ENCODE data around the gene SLC39A7.

Gene SLC39A7

DNA sequence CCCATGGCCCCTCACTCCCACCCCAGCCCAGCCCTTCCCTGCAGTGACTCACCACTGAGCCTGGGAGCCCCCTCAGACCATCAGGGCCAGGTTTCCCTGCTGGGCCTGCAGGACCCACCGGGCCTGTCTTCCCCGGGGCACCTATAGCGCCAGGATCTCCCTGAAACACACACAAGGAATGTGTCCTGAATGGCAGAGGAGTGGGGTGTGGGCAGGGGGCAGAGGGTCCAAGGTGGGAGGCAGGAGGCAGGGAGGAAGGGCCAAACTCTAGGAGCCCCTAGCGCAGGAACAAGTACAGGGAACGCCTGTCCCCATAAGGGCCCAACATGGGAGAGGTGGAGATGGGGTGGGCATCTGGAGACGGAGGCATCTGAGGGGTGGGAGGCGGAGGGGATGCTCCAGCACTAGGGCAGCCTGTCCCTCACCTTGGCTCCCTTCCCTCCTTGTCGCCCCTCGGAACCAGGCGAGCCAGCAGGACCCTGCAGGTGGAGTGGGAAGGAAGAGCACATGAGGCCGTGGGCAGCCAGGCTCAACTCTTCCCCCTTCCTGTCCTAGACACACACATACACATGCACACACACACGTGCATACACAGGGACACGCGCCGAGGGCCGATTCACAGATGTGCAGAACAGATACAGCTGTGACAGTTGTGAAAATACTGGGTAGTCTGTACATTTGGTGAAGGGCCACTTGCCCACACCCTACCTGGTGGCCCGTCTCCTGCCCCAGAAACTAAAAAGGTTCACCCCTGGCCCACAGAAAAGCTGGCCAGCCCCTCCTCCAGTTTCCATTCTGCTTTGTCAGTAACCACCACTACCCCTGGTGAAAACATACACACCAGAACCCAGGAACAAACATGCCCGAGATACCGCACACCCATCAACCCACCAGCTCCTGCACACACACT is 33.0 kb upstream of the SLC39A7 start:
- H3K27me3 Mint-ChIP-seq, result no peaks in the 10 kb centered on the region
- H3K4me3 Mint-ChIP-seq, result no peak overlapping the region
- H3K27ac Mint-ChIP-seq, result no peak overlapping the region
- H3K9me3 Mint-ChIP-seq, result no peaks in the 10 kb centered on the region
- H3K4me1 Mint-ChIP-seq, result no peaks in the 10 kb centered on the region
- no peaks in the 10 kb centered on the region for H3K36me3 Mint-ChIP-seq

DNA sequence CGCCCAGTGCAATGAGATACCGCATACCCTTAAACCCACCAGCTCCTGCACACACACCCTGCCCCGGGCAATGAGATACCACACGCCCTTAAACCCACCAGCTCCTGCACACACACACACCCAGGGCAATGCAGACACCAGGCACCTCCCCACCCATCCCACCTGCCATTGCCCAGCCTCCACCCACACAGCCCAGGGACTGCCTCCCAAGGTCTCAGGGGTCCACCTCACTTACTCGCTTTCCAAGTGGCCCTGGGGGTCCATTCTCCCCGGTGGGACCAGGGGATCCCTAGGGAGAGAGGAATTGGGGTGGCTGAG is 32.4 kb upstream of the SLC39A7 start:
- no peak overlapping the region for H3K4me3 Mint-ChIP-seq
- no peak overlapping the region for H3K27ac Mint-ChIP-seq
- no peaks in the 10 kb centered on the region for H3K9me3 Mint-ChIP-seq
- no peaks in the 10 kb centered on the region for H3K4me1 Mint-ChIP-seq
- H3K36me3 Mint-ChIP-seq, result no peaks in the 10 kb centered on the region
- H3K27me3 Mint-ChIP-seq, result no peaks in the 10 kb centered on the region

- Mint-ChIP-seq H3K36me3 (no peaks in the 10 kb centered on the region), H3K4me1 (no peaks in the 10 kb centered on the region), H3K27me3 (no peaks in the 10 kb centered on the region), H3K27ac (no peak overlapping the region), H3K9me3 (no peaks in the 10 kb centered on the region), H3K4me3 (no peak overlapping the region)
These were observed 32.0 kb upstream of the SLC39A7 start for GRCh38 chr6:33168639-33169038.

DNA sequence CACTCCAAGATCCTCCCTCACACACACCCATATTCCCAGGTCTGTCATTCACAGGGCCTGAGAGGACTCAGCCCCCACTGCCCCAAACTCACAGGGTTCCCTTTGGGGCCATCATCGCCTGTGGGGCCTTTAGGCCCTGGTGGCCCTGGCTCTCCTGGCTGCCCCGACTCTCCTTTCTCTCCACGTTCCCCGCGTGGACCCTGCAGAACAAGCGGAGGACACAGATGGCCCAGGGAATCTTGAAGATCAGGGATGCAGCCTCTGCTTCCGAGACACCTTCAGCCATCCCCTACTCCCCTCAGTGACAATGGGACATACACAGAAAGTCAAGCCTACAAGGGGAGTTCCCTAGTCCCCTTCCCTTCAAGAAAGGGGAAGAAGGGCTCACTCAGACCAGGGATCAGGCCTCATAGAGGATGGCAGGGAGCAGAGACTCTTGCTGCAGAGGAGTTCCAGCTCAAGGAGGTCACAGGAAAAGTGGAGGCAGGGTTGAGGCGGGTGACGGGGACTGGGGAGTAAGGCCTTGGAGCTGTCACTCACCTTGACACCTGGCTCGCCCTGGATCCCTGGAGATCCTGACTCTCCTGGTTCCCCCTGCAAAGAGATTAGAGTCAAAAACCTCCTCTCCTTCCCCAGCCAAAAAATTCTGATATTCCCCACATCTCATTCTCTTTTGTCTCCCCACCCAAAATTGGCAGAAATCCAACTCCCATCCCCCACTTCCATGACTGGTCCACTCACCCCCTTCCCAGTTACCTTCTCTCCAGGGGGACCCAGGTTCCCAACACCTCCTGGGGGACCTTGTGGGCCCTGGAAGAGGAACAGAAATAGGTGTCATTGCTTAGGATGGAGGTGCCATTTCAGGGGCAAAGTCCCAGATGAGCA is 31.1 kb upstream of the SLC39A7 start:
- Mint-ChIP-seq H3K4me3 (no peak overlapping the region), H3K4me1 (no peaks in the 10 kb centered on the region), H3K27me3 (no peaks in the 10 kb centered on the region), H3K9me3 (no peaks in the 10 kb centered on the region), H3K36me3 (no peaks in the 10 kb centered on the region), H3K27ac (no peak overlapping the region)

DNA sequence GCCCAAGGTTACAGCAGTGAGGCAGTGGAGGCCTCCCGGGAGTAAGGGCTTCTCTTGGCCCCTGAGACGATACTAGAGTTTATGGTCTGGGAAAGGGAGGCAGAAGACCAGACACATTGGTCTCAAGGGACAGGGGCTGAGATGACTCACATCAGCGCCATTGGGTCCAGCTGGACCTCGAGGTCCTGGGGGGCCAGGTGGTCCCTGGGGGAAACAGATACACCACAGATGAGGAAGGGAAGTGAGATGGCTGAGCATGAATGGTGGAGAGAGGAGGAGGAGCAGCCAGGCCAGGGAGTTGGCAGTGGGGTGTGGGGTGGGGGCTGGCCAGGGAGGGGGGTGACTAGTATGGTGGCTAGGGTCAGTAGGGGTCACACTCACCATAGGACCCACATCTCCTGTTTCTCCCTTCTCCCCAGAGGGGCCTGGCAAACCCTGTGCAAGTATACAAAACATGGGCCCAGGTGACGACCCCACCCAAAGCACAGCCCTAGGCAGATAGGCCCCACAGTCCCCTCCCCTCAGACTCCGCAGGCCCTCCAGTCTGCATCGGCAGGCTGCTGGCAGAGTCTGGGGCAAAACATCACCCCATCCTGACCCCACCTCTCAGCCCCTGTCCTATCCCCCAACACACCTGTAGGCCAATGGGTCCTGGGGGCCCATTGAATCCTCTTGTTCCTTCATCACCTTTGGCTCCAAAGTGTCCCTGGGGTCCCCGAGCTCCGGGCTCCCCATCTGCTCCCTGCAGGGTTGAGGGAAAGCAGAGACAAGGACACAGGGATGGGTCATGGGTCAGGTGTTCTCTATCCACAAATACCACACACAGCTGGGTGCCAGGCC is 30.3 kb upstream of the SLC39A7 start:
- H3K36me3 Mint-ChIP-seq, result no peaks in the 10 kb centered on the region
- H3K4me3 Mint-ChIP-seq, result no peak overlapping the region
- no peaks in the 10 kb centered on the region for H3K9me3 Mint-ChIP-seq
- H3K4me1 Mint-ChIP-seq, result no peaks in the 10 kb centered on the region
- no peak overlapping the region for H3K27ac Mint-ChIP-seq
- no peaks in the 10 kb centered on the region for H3K27me3 Mint-ChIP-seq

DNA sequence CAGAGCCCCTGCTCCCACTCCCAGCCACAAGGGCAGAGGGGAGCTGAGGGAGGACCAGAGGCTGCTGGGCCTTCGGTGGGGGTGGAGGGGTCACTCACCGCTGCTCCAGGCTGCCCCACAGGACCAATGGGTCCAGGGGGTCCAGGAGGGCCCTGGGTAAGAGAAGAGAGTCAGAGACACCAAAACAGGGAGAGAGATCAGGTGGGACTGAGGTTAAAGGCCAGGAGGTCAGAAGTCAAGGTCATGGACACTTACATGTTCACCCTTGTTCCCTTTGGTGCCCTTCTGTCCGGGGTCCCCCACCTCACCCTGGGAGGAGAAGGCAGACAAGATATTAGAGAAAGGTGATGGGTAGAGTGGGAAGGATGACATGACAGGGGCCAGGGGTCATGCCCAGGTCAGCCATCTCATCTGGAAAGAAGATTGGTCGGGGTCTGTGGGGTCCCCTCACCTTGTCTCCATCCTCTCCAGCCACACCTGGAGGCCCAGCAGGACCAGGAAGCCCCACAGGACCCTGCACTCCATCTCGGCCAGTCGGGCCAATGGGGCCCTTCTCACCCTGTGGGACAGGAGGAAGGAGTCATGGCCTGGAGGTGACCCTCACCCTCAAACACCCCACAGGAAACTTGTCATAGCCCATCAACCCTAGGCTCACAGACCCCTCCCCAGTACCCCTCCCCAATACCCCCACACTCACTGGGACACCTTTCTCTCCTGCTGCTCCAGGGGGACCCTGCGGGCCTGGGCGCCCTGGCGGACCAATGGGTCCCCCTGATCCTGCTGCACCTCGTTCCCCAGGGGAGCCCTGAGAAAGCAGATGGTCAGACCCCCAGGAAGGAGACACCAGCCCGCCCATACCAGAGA is 29.4 kb upstream of the SLC39A7 start:
- no peak overlapping the region for H3K27ac Mint-ChIP-seq
- H3K36me3 Mint-ChIP-seq, result no peaks in the 10 kb centered on the region
- no peak overlapping the region for H3K4me3 Mint-ChIP-seq
- H3K9me3 Mint-ChIP-seq, result no peaks in the 10 kb centered on the region
- no peaks in the 10 kb centered on the region for H3K27me3 Mint-ChIP-seq
- no peaks in the 10 kb centered on the region for H3K4me1 Mint-ChIP-seq

DNA sequence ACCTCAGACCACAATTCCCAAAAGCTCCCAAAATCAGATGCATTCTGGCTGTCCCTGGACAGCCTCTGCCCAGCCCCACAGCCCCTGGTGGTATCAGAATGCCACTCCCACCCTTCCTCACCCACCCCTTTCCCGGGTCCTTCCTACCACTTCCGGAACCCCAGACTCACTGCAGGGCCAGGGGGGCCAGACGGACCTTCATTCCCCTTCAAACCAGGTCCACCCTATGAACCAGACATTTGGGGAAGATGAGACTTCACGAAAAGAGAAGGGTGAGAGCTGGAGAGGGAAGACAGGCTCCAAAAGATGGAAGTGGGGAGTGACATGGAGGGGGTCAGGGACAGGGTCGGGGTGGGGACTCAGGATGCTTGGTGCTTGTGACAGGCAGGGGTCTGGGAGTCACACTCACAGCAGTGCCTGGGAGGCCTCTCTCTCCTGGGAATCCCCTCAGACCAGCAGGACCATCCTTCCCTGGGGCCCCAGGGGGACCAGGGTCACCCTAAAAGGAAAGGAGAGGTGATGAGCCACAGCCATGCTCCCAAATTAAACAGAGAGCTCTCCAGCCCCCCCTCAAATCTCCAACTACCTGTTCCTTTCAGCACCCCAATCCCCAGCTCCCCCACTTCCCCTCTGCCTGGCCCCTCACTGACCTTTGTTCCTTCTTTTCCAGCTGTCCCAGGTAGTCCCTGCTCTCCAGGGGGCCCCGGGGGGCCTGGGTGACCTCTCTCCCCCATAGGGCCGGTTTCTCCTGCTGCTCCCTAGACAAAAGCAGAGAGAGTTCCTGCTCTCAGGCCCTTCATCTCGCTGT is 28.6 kb upstream of the SLC39A7 start:
- Mint-ChIP-seq H3K4me3 (no peak overlapping the region), H3K36me3 (peaks cover 2% of the 10 kb centered on the region), H3K27me3 (no peaks in the 10 kb centered on the region), H3K27ac (no peak overlapping the region), H3K9me3 (no peaks in the 10 kb centered on the region), H3K4me1 (no peaks in the 10 kb centered on the region)

DNA sequence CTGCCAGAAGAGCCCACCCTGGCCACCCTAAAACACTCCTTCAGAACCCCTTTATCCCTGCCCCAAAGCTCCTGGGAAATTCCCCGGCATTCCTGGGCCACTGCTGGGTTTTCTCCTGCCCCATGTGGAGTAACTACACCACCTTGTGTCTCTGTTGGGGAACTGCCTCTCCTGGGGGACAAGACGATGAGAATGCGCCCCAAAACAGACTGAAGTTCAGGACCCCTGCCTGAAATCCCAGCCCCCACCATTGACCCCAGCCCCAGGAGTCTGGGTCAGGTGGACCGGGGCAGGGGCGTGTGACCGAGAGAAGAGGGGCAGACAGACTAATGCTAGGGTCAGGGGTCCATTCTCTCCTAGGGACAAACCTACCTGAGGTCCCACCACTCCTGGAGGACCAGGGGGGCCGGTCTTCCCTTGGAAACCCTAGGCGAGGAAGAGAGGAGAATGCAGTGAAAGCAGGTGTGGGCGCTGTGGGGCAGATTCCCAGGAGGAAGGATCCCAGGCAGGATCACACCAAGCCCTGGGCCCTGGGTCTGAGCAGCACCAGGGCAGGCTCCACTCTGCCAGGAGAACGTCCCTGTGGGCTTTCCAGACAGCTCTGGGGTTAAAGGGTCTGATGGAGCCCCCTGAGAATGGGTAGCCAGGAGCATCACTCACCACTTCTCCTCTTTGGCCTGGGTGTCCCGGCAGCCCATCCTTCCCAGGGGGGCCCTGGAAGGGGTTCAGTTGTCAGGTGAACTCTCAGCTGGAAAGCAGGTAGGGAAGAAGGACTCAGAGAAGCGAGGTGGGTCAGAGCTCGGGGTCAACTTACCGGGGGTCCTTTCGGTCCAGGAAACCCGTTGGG is 27.8 kb upstream of the SLC39A7 start:
- Mint-ChIP-seq H3K4me3 (no peak overlapping the region), H3K4me1 (no peaks in the 10 kb centered on the region), H3K36me3 (peaks cover 2% of the 10 kb centered on the region), H3K9me3 (no peaks in the 10 kb centered on the region), H3K27ac (no peak overlapping the region), H3K27me3 (no peaks in the 10 kb centered on the region)

- H3K36me3 Mint-ChIP-seq, result peaks cover 2% of the 10 kb centered on the region
These were observed 27.0 kb upstream of the SLC39A7 start for GRCh38 chr6:33173535-33174180.

GRCh38 chr6:33174784-33175183 is 25.9 kb upstream of the SLC39A7 start:
- peaks cover 2% of the 10 kb centered on the region for H3K36me3 Mint-ChIP-seq
- no peak overlapping the region for H3K4me3 Mint-ChIP-seq
- no peaks in the 10 kb centered on the region for H3K4me1 Mint-ChIP-seq
- no peaks in the 10 kb centered on the region for H3K9me3 Mint-ChIP-seq
- H3K27ac Mint-ChIP-seq, result no peak overlapping the region
- H3K27me3 Mint-ChIP-seq, result no peaks in the 10 kb centered on the region

More at GRCh38 chr6:33173535-33174180, 27.0 kb upstream of the SLC39A7 start:
- Mint-ChIP-seq H3K9me3 (no peaks in the 10 kb centered on the region), H3K27me3 (no peaks in the 10 kb centered on the region), H3K27ac (no peak overlapping the region), H3K4me1 (no peaks in the 10 kb centered on the region), H3K4me3 (no peak overlapping the region)

DNA sequence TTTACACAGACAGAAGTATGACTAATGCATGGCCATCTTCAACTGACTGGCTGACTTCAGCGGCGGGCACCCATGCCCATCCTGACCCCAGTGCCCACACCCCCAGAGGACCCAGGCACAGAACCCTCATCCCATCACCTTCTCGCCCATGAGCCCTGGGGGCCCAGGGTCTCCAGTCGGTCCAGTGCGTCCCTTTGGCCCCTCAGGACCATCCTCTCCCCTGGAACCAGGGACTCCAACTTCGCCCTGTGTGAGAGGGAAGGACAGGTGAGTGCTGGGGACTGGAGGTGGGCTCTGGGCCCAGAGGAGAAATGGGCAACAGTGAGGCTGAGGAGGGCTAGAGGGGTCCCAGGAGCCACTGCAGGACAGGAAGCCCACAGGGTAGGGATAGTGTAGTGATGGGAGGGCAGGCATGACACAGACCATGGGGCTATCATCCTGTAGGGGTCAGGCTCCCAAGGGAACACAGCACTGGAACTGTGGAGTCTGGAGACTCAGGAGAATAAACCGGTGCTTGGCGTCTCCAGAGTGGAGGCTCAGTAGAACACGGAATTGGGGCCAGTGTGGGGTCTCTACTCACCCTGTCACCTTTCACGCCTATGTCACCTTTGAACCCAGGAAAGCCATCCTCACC is 25.1 kb upstream of the SLC39A7 start:
- Mint-ChIP-seq H3K27ac (peak overlapping the region; percentile 48), H3K36me3 (peaks cover 2% of the 10 kb centered on the region), H3K4me1 (no peaks in the 10 kb centered on the region), H3K27me3 (no peaks in the 10 kb centered on the region), H3K4me3 (no peak overlapping the region), H3K9me3 (no peaks in the 10 kb centered on the region)

- no peaks in the 10 kb centered on the region for H3K4me1 Mint-ChIP-seq
- no peak overlapping the region for H3K27ac Mint-ChIP-seq
- H3K27me3 Mint-ChIP-seq, result no peaks in the 10 kb centered on the region
- H3K4me3 Mint-ChIP-seq, result no peak overlapping the region
- H3K36me3 Mint-ChIP-seq, result peaks cover 2% of the 10 kb centered on the region
- no peaks in the 10 kb centered on the region for H3K9me3 Mint-ChIP-seq
These were observed 23.8 kb upstream of the SLC39A7 start for GRCh38 chr6:33176906-33177305.

Measured in activated naive CD4-positive, alpha-beta T cell treated with anti-CD3 and anti-CD28 coated beads, Interleukin-2, amount 50 U/mL, for 24 hours (primary cell).